HEK293 (cell line): ENCODE data around the gene TMEM63A.

Experiments used
- CTCF ChIA-PET: fragments of 350-600 bp; formaldehyde crosslinking; extraction: SDS; loops from one replicate; lab custom pipeline; 2021; ENCODE audit warnings: antibody characterized with exemption; lab: Yijun Ruan, JAX
- POLR2A ChIA-PET: fragments of 300-600 bp; formaldehyde crosslinking; extraction: SDS; loops from one replicate; lab custom pipeline; 2020; ENCODE audit warnings: antibody characterized with exemption, inconsistent platforms; lab: Yijun Ruan, JAX
- H3K27ac ChIP-seq: fragments of 200-500 bp; sonication (Bioruptor generic); 2 replicates; pipeline ENCODE4 v1.5.1; 2014; ENCODE audit warnings: low read depth, low read length, control low read depth, inconsistent platforms; ENCODE audit errors: extremely low read depth
- H3K36me3 ChIP-seq, 2 experiments: fragments of 200-500 bp in 1 of 2; sonication (Bioruptor generic) in 1 of 2; 1 replicate in 1 of 2; 2 replicates in 1 of 2; pipeline ENCODE4 v1.5.1; 2014 to 2017; ENCODE audit warnings: inconsistent platforms in 2 of 2, low read length in 2 of 2; ENCODE audit not compliant: control insufficient read depth in 2 of 2, insufficient read depth in 1 of 2
- H3K4me1 ChIP-seq: fragments of 200-500 bp; sonication (Bioruptor generic); 2 replicates; pipeline ENCODE4 v1.5.1; 2014; ENCODE audit warnings: mild to moderate bottlenecking, low read length, inconsistent platforms; ENCODE audit not compliant: control insufficient read depth, insufficient read depth
- H3K4me3 ChIP-seq: 2 replicates; pipeline ENCODE4 v1.5.1; 2011; ENCODE audit warnings: low read depth, mild to moderate bottlenecking, control low read depth, low read length, moderate library complexity
- H3K9me3 ChIP-seq: fragments of 200-500 bp; sonication (Bioruptor generic); 2 replicates; pipeline ENCODE4 v1.5.1; 2014; ENCODE audit warnings: low read depth, low read length, inconsistent platforms; ENCODE audit not compliant: control insufficient read depth, insufficient read depth
- BCL11B ChIP-seq: fragments of 450-650 bp; formaldehyde crosslinking; IDR thresholded peaks from 2 replicates; pipeline ENCODE4 v1.5.1; 2016; ENCODE audit warnings: low read depth, missing biosample characterization, missing genetic modification characterization
- EGR2 ChIP-seq: fragments of 450-650 bp; formaldehyde crosslinking; IDR thresholded peaks from 2 replicates; pipeline ENCODE4 v1.5.1; 2016; ENCODE audit warnings: low read depth, missing biosample characterization, missing genetic modification characterization
- KLF1 ChIP-seq: fragments of 450-650 bp; formaldehyde crosslinking; IDR thresholded peaks from 2 replicates; pipeline ENCODE4 v1.5.1; 2016; ENCODE audit warnings: missing biosample characterization, missing genetic modification characterization
- KLF17 ChIP-seq: fragments of 450-650 bp; formaldehyde crosslinking; IDR thresholded peaks from 2 replicates; pipeline ENCODE4 v1.5.1; 2016; ENCODE audit warnings: missing biosample characterization, missing genetic modification characterization
- ZFHX2 ChIP-seq: fragments of 450-650 bp; formaldehyde crosslinking; conservative IDR thresholded peaks from 2 replicates; pipeline ENCODE4 v1.5.1; 2016; ENCODE audit warnings: missing biosample characterization, missing genetic modification characterization
- ZFP37 ChIP-seq: fragments of 450-650 bp; formaldehyde crosslinking; IDR thresholded peaks from 2 replicates; pipeline ENCODE4 v1.5.1; 2016; ENCODE audit warnings: missing biosample characterization, missing genetic modification characterization
- ZIC2 ChIP-seq: fragments of 450-650 bp; formaldehyde crosslinking; IDR thresholded peaks from 2 replicates; pipeline ENCODE4 v1.5.1; 2016; ENCODE audit warnings: missing biosample characterization, missing genetic modification characterization
- ZNF121 ChIP-seq: fragments of 450-650 bp; formaldehyde crosslinking; IDR thresholded peaks from 2 replicates; pipeline ENCODE4 v1.5.1; 2016; ENCODE audit warnings: missing biosample characterization, missing genetic modification characterization
- ZNF16 ChIP-seq: fragments of 450-650 bp; formaldehyde crosslinking; IDR thresholded peaks from 2 replicates; pipeline ENCODE4 v1.5.1; 2016; ENCODE audit warnings: low read depth, missing biosample characterization, missing genetic modification characterization
- ZNF223 ChIP-seq: fragments of 450-650 bp; formaldehyde crosslinking; IDR thresholded peaks from 2 replicates; pipeline ENCODE4 v1.5.1; 2016; ENCODE audit warnings: missing biosample characterization, missing genetic modification characterization
- ZNF501 ChIP-seq: fragments of 450-650 bp; formaldehyde crosslinking; IDR thresholded peaks from 2 replicates; pipeline ENCODE4 v1.5.1; 2016; ENCODE audit warnings: missing biosample characterization, missing genetic modification characterization
- ZNF549 ChIP-seq: fragments of 450-650 bp; IDR thresholded peaks from 2 replicates; pipeline ENCODE4 v1.5.1; 2018; ENCODE audit warnings: missing biosample characterization, missing genetic modification characterization, mild to moderate bottlenecking, inconsistent platforms, moderate library complexity
- ZNF600 ChIP-seq: fragments of 450-650 bp; formaldehyde crosslinking; IDR thresholded peaks from 2 replicates; pipeline ENCODE4 v1.5.1; 2016; ENCODE audit warnings: missing biosample characterization, missing genetic modification characterization
- ZNF624 ChIP-seq: fragments of 450-650 bp; formaldehyde crosslinking; IDR thresholded peaks from 2 replicates; pipeline ENCODE4 v1.5.1; 2017; ENCODE audit warnings: missing biosample characterization, missing genetic modification characterization
- ZNF830 ChIP-seq: fragments of 450-650 bp; IDR thresholded peaks from 2 replicates; pipeline ENCODE4 v1.5.0; 2018; ENCODE audit warnings: missing biosample characterization, missing genetic modification characterization, low read depth, mild to moderate bottlenecking, moderate library complexity
- TF ChIP-seq, protein P1 (sequence below): fragments of 450-650 bp; IDR thresholded peaks from 2 replicates; pipeline ENCODE4 v1.5.1; 2018; ENCODE audit warnings: missing biosample characterization, mild to moderate bottlenecking, missing genetic modification characterization
- TF ChIP-seq, protein P2 (sequence below): fragments of 450-650 bp; formaldehyde crosslinking; IDR thresholded peaks from 2 replicates; pipeline ENCODE4 v1.5.1; 2017; ENCODE audit warnings: missing biosample characterization, missing genetic modification characterization
- TF ChIP-seq, protein P3 (sequence below): fragments of 450-650 bp; formaldehyde crosslinking; IDR thresholded peaks from 2 replicates; pipeline ENCODE4 v1.5.1; 2016; ENCODE audit warnings: missing biosample characterization, missing genetic modification characterization

The TMEM63A gene

DNA sequence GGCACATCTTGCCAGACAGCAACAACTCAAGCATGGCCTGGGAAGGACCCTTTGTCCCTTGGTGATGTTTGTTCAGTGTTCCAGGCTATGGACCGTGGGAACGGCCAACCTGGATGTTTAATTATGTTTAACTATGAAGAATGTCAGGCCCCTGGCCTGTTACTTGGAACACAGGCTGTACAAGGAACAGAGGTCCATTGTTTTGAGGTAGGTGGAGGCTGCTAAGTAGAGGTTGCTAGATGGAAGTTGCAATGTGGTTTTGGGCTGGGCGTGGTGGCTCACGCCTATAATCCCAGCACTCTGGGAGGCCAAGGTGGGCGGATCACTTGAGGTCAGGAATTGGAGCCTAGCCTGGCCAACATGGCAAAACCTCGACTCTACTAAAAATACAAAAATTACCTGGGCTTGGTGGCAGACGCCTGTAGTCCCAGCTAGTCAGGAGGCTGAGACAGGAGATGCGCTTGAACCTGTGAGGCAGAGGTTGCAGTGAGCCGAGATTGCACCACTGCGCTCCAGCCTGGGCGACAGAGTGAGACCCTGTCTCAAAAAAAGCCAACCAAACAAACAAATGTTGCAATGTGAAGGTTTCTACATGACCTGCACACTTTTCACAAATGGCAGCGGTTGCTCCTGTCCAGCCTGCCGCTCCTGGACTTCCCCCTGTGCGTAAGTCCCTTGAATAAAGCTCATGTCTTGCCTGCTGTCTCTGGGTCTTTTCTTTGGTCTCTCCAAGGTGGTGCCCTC is 9.2 kb upstream of the TMEM63A start:
- CTCF ChIA-PET = interaction anchor here (0.6 to 1.1 kb wide), 3 partner anchors 31 to 417 kb away, joined by 3 to 4 read pairs (median 3); no protein-coding TSS in a partner anchor
- H3K27ac ChIP-seq = no peak overlapping the region

DNA sequence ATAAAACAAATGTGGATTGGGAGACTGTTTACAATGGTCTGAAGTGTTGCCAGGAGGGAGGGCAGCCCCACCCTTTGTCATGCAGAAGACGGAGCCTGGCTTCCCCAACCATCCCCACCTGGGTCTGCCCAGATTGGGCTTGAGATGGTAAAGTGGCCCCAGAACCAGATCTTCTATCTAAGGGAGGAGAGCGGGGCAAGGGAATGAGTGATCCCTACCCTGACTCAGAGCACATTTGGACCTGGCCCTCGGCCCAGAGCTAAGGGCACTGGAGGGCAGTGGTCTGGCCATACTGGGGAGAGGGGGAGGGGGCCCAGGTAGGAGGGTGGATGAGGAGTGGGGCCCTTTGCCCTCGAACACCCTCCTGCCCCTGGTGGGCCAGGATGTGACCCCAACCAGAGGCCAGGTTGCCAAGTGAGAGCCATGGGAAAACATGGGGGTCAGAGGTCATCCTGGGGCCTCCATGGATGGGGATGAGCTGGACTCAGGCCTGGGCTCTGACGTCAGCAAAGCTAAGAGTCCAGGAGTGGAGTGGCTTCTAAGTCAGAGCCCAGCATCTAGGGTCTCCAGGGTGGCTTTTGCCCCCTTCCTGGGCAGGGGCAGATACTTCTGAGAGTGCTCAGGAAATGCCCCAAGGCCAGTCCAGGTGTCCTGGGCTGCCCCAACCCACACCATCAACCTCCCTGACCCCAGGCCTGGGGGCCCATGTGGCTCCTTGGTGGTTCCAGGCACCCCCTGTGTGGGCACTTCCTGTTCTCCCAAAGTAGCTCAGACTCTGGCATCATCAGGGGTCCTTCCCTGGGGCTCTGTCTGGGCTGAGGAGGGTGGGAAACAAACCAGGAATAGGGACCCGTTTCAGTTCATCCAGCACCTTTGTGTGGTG is 8.4 kb upstream of the TMEM63A start:
- no peak overlapping the region for H3K4me3 ChIP-seq
- ChIA-PET CTCF (interaction anchor here (0.6 to 1.8 kb wide), 4 partner anchors 31 to 415 kb away, joined by 3 to 12 read pairs (median 5); no protein-coding TSS in a partner anchor), POLR2A (interaction anchor here (2.1 kb wide), 1 partner anchor 8 kb away, joined by 9 read pairs; the partner anchor contains the start of gene TMEM63A)
- H3K4me1 ChIP-seq = no peaks in the 10 kb centered on the region
- no peaks in the 10 kb centered on the region for H3K9me3 ChIP-seq
- no peak overlapping the region for H3K27ac ChIP-seq
- no peaks in the 10 kb centered on the region for H3K36me3 ChIP-seq
- TF ChIP-seq, protein P1, sequence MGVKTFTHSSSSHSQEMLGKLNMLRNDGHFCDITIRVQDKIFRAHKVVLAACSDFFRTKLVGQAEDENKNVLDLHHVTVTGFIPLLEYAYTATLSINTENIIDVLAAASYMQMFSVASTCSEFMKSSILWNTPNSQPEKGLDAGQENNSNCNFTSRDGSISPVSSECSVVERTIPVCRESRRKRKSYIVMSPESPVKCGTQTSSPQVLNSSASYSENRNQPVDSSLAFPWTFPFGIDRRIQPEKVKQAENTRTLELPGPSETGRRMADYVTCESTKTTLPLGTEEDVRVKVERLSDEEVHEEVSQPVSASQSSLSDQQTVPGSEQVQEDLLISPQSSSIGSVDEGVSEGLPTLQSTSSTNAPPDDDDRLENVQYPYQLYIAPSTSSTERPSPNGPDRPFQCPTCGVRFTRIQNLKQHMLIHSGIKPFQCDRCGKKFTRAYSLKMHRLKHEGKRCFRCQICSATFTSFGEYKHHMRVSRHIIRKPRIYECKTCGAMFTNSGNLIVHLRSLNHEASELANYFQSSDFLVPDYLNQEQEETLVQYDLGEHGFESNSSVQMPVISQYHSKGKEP (tag by site-specific recombination) = no peak
- TF ChIP-seq ZIC2 (tag by site-specific recombination) = peak; percentile 64

More for the DNA sequence above, 9.2 kb upstream of the TMEM63A start:
- POLR2A ChIA-PET = interaction anchor here (2.1 kb wide), 1 partner anchor 9 kb away, joined by 9 read pairs; the partner anchor contains the start of gene TMEM63A
- Histone ChIP-seq H3K4me1 (no peaks in the 10 kb centered on the region), H3K36me3 (no peaks in the 10 kb centered on the region), H3K9me3 (no peaks in the 10 kb centered on the region), H3K4me3 (no peak overlapping the region)
- no peak for TF ChIP-seq ZNF830 (tag by site-specific recombination)
- no peak for TF ChIP-seq ZNF223 (tag by site-specific recombination)
- TF ChIP-seq KLF1 (tag by site-specific recombination) = peak; percentile 98
- TF ChIP-seq, protein P2, sequence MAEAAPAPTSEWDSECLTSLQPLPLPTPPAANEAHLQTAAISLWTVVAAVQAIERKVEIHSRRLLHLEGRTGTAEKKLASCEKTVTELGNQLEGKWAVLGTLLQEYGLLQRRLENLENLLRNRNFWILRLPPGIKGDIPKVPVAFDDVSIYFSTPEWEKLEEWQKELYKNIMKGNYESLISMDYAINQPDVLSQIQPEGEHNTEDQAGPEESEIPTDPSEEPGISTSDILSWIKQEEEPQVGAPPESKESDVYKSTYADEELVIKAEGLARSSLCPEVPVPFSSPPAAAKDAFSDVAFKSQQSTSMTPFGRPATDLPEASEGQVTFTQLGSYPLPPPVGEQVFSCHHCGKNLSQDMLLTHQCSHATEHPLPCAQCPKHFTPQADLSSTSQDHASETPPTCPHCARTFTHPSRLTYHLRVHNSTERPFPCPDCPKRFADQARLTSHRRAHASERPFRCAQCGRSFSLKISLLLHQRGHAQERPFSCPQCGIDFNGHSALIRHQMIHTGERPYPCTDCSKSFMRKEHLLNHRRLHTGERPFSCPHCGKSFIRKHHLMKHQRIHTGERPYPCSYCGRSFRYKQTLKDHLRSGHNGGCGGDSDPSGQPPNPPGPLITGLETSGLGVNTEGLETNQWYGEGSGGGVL (tag by site-specific recombination) = no peak
- TF ChIP-seq ZNF501 (tag by site-specific recombination) = no peak
- TF ChIP-seq ZIC2 (tag by site-specific recombination) = 0 out of 2 replicates have a peak, but pooled peaks have one; percentile 2
- TF ChIP-seq, protein P3, sequence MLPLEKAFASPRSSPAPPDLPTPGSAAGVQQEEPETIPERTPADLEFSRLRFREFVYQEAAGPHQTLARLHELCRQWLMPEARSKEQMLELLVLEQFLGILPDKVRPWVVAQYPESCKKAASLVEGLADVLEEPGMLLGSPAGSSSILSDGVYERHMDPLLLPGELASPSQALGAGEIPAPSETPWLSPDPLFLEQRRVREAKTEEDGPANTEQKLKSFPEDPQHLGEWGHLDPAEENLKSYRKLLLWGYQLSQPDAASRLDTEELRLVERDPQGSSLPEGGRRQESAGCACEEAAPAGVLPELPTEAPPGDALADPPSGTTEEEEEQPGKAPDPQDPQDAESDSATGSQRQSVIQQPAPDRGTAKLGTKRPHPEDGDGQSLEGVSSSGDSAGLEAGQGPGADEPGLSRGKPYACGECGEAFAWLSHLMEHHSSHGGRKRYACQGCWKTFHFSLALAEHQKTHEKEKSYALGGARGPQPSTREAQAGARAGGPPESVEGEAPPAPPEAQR = no peak
- TF ChIP-seq ZNF16 (tag by site-specific recombination) = no peak
- TF ChIP-seq ZNF121 (tag by site-specific recombination) = peak; percentile 69; the same call in 1 of the 2 replicates
- no peak for TF ChIP-seq ZFP37 (tag by site-specific recombination)
- no peak for TF ChIP-seq BCL11B (tag by site-specific recombination)
- TF ChIP-seq ZNF600 (tag by site-specific recombination) = peak; percentile 20; the same call in 1 of the 2 replicates
- no peak for TF ChIP-seq ZNF624 (tag by site-specific recombination)
- TF ChIP-seq EGR2 (tag by site-specific recombination) = peak; percentile 62
- no peak for TF ChIP-seq KLF17 (tag by site-specific recombination)
- no peak for TF ChIP-seq ZNF549 (tag by site-specific recombination)
- TF ChIP-seq ZFHX2 (tag by site-specific recombination) = peak; percentile 56
